HG03060 (cell line): ENCODE results near the gene RNF103.
"Not testable (repeated sequence)": the region's sequence is repeated elsewhere in the genome, so short reads cannot be mapped to it uniquely, and the experiment has no call there.

Experiments
- ATAC-seq: cut with Tn5 transposase; IDR thresholded peaks from one replicate; pipeline ENCODE4 v1.9.1; 2021; ENCODE audit warnings: low read depth, moderate number of reproducible peaks; ENCODE audit not compliant: unreplicated experiment

RNF103 gene, protein sequence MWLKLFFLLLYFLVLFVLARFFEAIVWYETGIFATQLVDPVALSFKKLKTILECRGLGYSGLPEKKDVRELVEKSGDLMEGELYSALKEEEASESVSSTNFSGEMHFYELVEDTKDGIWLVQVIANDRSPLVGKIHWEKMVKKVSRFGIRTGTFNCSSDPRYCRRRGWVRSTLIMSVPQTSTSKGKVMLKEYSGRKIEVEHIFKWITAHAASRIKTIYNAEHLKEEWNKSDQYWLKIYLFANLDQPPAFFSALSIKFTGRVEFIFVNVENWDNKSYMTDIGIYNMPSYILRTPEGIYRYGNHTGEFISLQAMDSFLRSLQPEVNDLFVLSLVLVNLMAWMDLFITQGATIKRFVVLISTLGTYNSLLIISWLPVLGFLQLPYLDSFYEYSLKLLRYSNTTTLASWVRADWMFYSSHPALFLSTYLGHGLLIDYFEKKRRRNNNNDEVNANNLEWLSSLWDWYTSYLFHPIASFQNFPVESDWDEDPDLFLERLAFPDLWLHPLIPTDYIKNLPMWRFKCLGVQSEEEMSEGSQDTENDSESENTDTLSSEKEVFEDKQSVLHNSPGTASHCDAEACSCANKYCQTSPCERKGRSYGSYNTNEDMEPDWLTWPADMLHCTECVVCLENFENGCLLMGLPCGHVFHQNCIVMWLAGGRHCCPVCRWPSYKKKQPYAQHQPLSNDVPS

DNA sequence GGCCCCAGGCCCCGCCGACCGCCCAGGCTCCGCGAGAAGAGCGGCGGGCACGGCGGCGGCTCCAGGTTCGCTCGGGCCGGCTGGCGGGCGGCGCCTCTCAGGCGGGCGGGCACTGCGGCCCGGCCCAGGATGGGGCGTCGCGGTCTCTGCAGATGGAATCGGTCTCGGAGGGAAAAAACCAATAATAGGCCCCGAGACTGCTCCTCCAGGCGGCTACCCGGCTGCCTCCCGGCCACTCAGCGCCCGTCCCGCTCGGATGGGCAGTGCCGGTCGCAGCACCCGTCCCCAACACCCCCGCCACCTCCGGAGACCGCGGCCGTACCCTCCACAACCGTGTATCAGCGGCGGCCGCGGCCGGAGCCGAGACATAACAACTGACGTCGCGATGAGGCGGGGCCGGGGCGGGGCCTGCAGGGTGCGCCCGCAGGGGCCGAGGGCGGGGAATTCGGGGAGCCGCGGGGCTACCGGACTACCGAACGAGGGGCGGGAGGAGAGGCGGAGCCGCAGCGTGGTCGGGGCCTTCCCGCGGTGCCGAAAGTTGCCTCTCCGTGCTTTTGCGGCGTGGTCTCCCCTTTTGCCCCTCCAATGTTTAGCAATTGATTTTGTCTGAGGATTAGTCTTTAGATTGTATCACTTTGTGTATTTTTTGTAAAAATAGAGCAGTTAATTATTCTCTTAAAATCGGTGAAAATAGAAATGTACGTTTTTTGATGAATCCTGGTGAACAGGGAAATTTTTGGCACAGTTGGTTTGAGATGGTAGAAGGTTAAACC, at the start of gene RNF103:
Gene RNF103 (minus strand): TSS at position 372 of the 773 bp plus-strand sequence. CDS start 979 bp downstream, outside the sequence.
- ATAC-seq, result no peak

DNA sequence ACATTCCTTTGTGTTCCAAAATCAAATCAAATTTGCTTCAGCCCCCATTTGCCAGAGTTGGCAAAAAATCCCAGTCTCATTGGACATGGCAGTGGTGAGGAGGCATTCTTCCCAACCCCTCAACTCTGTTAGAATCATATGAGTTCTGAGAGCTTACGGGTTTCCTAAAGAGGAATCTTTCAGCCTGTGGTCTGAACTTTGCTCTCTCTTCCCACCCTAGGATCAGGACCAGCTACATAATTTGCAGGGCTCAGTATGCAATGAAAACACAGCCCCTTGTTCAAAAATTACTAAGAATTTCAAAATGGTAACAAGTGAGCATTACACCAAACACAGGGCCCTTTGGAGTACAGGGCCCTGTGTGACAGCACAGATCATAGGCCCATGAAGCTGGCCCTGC, 49.3 kb upstream of the RNF103 start:
- ATAC-seq, result no peak

DNA sequence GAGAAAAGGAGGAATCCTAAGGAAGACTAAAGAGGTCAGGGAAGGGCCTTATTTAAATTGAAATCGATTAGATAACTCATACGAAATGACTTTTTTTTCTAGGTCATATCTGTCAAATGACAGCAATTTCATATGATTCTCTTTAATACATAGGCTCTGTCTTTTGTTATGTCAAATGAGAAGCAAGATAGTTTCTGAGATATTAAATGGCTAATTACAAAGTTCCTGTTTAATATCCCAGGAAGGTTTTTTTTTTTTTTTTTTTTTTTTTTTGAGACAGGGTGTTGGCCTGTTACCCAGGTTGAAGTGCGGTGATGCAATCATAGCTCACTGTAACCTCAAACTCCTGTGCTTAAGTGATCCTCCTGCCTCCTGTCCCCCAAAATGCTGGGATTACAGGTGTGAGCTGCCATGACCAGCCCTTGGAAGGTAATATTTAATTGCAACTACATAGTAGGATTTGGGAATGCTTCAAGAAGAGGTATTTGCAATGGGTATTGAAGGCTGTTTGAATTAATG, 48.4 kb upstream of the RNF103 start:
- no peak for ATAC-seq

DNA sequence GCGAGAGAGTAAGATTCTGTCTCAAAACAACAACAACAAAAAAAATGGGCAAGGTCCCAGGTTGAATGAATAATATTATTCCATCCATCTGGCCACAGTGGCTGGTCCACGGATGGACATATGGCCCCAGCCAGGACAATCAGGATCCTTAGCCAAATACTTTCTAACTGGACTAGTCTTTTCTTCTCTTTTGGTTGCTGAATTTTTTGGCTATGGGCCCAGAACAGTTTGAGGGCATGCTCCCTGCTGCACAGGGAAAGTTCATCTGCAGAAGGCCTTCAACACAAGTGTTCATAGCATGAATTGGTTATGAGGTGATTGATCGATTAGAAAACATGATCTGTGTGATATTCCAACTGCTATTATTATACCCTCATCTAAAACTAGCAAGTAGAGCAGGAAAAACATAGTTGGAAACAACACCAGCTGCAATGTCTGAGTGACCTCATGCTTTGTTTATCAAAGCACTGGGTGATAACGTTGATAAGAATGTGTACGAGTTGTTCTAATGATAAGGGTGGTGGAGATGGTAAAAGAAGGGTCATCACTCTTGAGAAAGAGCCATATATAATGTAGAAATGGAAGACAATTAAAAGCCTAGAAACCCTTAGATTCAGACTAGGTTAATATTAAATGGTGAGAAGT, 47.8 kb upstream of the RNF103 start:
- ATAC-seq, result no peak

DNA sequence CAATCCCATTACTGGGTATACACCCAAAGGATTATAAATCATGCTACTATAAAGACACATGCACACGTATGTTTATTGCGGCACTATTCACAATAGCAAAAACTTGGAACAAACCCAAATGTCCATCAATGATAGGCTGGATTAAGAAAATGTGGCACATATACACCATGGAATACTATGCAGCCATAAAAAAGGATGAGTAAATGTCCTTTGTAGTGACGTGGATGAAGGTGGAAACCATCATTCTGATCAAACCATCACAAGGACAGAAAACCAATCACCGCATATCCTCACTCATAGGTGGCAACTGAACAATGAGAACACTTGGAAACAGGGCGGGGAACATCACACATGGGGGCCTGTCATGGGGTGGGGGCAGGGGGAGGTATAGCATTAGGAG, 45.7 kb upstream of the RNF103 start:
- not testable (repeated sequence) for ATAC-seq

DNA sequence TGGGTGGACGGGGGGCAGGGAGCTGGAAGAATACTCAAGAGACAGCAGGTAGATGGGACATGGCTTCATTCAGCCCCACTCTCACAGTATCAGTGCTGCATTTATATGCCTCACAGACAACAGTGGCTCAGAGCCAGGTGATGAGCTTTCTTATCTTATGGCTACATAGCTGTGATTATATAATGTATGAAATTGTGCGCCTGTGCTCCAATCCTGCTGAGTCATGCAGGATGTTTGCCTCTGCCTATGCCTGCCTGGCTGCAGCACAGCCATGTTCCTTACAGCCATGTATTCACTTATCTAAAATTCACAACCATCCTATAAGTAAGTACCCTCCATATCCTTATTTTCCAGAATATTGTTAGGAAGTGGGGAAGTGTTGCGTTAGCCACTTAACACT, 37.7 kb upstream of the RNF103 start:
- ATAC-seq, result no peak

DNA sequence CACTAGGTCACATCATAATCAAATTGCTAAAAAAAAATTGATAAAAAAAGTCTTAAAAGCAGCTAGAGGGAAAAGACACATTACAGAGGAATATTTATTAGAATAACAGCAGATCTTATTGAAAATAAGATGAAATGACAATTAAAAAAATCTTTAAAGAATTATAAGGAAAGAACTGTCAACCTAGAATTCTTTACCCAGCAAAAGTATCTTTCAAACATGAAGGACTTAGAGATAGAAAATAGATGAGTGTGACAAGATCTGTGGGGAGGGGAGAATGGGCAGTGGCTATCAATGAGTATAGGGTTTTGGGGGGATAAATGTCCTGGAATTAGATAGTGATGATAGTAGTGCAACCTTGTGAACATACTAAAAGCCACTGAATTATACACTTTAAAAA, 26.5 kb upstream of the RNF103 start:
- no peak for ATAC-seq

DNA sequence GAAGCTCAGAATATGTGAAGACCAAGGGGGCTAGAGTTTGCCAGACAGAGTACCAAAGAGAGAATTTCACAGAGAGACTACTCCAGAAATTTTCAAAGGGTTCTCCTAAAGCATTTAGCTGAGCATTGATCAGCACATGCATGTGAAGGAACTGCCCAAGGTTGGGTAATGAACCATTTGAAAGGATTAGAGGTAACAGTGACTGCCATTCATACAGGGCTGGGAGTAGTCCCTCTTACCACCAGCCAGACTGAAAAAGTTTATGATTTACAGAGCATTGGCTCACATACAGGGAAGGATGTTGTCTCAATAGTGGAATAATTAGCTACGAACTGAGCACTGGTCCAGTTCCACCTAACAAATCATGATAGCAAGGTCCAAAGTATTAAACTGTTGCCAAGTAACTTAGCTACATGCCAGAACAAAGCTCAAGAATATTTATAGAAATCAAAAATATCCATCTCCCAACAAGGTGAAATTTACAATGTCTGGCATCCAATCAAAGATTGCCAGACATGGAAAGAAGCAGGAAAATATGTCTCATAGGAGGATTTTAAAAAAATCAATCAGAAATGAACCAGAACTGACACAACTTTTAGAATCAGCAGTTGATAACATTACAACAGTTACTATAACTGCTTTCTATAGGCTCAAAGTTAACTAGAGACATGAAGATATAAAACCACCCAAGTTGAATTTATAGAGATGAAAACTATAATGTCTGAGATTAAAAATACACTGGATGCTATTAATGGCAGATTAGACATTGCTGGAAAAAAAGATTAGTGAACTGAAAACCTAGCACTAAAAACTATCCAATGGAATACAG, 25.7 kb upstream of the RNF103 start:
- ATAC-seq, result no peak

DNA sequence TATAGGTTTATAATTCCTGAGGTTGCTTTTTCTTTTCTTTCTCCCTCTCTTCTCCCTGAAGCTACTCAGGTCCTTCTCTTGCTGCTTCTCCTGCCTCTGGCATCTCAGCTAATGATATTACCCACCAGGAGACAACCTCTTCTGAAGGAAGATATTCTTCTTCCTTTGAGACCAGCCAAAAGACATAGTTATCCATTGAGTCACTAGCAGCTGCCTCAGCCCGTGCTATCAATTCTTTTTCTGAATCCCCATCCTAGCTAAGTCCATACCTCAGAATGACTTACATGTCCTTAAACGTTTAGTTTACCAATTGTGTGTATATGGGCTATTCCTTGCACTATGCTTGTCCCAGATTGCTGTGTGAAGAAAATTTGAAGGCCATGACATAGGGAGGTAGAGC, 25.0 kb upstream of the RNF103 start:
- ATAC-seq, result no peak

DNA sequence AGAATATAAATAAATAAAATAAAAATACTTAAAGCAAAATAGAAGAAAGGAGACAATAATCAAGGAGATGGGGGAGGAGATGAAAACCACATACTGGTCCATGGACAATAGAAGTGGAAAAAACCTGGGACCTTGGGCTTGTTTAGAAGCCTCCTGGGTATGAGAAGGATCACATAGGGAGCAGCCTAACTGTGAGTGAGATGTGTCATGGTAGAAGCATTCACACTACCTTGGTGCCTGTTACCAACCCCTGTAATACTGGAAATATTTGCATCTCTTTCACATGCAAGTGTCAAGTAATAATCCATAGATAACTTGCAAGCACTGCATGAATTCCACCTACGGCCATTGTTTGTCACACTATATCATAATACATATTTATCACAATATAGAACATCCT, 23.2 kb upstream of the RNF103 start:
- ATAC-seq, result no peak

DNA sequence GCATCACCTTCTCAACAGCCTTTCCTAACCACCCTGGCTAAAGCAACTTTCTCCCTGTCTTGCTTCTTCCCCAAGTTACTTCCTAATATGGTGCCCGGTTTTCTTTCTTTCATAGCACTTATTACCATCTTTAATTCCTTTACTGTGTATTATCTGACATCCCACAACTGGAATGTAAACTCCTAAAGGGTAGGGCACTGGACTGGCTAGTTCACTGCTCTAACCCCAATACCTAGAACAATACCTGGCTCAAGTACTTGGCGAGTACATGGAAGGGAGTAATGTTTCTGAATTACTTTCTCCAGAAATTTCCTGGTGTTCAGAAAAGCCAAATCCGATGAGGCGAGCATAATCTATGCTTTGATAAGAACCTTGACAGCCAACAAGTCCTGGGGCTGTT, 22.7 kb upstream of the RNF103 start:
- no peak for ATAC-seq

DNA sequence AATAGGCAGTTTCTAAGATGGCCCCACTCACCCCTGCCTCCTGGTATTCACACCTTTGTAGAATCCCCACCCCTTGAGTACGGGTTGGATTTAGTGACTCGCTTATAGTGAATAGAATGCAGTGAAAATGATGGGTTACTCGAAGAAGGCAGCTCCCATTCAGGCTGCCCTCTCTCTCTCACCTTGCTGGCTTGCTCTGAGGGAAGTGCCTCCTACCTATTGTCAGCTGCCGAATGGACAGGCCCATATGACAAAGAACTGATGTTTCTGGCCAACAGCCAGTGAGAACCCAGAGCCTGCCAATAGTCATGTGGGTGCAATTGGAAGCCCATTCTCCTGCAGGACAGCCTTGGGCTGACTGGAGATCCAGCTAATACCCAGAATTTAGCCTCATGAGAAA, 22.1 kb upstream of the RNF103 start:
- no peak for ATAC-seq

DNA sequence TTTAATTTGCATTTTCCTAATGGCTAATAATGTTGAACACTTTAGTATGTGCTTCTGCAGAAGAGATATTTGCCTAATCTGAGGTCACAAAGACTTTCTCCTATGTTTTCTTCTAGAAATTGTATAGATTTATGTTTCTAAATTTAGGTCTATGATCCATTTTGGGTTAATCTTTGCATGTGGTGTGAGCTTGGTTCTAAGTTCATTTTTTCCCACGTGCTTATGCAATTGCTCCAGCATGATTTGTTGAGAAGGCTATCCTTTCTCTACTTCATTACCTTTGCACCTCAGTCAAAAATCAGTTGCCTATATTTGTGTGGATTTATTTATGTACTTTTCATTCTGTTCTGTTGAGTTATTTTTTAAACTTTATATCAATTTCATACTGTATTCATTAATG, 15.0 kb upstream of the RNF103 start:
- ATAC-seq, result no peak

DNA sequence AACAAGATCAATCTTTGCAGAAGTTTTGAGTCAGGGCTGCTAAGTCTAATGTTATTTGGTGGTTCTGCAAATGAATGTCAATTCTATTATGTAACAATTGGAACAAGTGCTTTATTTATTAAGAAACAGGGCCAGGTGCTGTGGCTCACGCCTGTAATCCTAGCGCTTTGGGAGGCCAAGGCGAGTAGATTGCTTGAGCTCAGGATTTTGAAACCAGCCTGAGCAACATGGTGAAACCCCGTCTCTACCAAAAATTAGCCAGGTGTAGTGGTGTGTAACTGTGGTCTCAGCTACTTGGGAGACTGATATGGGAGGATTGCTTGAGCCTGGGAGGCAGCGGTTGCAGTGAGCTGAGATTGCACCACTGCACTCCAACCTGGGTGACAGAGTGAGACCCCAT, 13.2 kb upstream of the RNF103 start:
- no peak for ATAC-seq

DNA sequence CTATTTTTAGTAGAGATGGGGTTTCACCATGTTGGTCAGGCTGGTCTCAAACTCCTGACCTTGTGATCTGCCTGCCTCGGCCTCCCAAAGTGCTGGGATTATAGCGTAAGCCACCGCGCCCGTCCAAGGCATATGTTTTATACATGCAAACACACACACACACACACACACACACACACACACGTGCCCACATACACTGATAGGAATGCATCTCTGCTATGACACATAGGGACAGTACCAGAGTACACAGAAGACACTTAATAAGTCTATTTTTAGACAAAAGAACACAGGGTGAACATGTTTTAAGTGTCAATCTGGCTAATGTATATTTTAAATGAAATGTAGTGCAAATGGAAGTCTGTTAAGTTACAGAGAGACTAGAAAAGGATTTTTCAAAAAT, 10.7 kb upstream of the RNF103 start:
- no peak for ATAC-seq

DNA sequence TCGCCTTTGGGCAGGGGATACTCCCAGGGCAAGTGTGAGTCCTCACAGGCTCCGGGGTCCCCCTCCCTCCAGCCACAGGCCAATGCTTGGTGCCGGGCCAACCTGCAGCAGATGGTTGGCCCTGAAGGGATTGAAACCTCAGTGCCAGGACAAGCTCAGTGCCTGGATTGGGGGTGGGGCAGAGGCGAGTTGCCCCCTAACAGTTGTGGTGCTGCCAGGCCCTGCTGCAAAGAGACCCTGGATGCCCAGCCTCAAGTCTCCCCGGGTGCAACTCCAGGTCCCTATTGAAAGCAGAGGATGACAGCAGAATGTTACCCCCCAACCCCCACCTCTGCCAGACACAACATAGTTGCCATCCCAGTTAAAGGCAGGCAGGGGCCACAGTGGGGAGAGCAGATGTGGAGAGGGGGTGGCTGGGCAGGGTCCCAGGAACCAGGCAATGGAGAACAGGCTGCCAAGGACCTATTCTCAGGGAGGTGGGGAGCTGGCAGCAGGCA, 9.5 kb upstream of the RNF103 start:
- no peak for ATAC-seq

DNA sequence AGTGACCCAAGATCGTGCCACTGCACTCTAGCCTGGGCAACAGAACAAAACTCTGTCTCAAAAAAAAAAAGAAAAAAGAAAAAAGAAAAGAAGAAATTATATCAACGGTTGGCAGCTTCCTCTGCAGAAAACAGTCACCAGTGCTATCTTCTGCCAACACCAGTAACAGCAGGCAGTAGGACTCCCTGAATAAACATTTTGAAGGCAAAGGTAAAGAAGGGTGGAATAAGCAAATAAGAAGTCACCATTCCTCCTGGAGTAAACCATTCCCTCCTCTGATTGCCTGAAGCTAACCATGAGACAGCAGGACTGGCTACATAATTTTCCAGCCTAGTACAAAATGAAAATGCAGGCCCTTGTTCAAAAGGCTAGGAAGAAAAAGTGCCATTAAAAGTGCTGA, 9.0 kb upstream of the RNF103 start:
- no peak for ATAC-seq

DNA sequence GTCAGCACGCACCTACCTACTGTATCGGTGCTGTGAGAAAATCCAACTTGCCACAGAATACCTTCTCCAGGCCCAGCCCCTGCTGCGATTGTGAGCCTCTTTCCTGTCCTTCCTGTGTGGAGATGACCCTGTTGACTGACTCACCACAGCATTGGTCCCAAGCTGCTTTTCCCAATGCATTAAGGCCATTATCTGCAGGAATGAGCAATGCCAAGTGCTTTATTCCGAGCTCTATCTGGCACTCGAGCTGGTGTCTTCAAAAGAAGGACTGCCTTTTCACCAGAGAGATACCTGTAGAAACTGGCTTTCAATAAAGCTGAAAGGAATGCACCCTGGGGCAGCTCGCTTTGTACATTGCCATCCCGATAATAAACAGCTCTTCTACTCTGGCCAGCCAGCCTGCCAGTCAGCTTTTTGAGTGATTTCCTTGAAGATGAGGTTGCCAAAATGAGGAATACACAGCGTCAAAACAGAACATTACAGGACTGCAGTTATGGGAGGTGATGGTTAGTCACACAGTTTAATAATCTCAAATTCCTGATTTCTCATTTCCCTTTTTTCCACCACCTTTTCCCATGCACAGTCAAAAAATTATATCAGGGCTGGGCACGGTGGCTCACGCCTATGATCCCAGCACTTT, 8.3 kb upstream of the RNF103 start:
- ATAC-seq, result no peak

DNA sequence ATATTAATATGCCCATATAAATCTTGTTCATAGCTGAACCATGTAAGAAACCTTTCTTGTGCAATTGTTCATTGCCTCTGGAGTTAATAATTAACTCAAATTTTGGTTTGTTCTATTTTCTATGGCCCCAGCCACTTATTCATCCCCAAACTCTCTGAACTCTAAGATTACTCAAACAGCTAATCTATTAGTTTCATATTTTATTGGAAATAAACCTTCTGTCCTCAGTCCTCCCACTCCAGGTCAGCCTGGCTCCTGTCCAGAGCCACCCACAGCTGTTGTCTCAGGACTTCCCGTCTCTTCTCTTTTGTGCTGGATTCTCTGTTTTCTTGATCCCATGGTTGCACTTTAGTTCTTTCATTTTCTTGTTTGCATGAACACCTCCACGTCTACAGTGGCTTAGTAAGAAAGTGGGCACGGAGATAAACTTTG, 4.4 kb upstream of the RNF103 start:
- ATAC-seq, result no peak
